Activated naive CD4-positive, alpha-beta T cell treated with anti-CD3 and anti-CD28 coated beads, Interleukin-2, amount 50 U/mL, for 16 hours (primary cell): ENCODE measurements around the gene TANC1.

ENCODE experiments used
- DNase-seq: peaks from one replicate; pipeline ENCODE4 v3.0.0-alpha.2; 2020

The TANC1 gene

DNA sequence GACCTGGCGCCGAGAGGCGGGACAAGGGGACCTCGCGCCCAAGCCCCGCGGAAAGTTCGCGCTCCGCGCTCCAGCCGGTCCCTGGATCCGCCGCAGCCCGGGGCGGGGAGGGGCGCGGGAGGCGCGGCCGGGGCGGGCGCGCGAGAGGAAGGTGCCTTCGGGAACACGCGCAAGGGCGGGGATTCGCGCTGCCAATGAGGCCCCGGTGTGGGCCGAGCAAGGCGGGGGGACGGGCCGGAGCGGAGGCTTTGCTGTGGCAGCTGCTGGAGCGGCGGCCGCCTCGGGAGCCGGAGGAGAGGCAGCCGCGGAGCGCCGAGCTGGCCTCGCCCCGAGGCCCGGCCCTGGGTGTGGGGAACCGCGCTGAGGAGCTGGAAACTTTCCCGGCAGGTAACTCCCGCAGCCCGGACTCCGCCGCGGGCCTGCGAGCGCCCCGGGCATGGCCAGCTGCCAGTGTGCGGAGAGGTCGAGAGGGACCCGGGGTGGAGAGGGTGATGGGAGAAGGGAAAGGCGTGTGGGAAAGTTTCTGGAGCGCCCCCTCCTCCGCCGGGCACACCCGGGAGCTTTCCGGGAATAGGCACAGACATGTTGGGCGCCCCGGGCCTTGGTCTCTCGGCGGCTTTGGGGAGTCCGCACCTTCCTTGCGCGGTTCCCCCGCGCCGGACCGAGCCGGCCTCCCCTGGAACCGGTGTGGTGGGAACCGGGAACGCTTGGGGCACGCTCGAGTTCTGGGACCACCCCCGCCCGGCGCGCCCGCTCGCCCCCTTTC lies at the start of gene TANC1:
TANC1 (plus strand) TSS at position 245 of the 766 bp plus-strand sequence. CDS start 97,271 bp downstream, outside the sequence.
- peak; percentile 42 for DNase-seq

DNA sequence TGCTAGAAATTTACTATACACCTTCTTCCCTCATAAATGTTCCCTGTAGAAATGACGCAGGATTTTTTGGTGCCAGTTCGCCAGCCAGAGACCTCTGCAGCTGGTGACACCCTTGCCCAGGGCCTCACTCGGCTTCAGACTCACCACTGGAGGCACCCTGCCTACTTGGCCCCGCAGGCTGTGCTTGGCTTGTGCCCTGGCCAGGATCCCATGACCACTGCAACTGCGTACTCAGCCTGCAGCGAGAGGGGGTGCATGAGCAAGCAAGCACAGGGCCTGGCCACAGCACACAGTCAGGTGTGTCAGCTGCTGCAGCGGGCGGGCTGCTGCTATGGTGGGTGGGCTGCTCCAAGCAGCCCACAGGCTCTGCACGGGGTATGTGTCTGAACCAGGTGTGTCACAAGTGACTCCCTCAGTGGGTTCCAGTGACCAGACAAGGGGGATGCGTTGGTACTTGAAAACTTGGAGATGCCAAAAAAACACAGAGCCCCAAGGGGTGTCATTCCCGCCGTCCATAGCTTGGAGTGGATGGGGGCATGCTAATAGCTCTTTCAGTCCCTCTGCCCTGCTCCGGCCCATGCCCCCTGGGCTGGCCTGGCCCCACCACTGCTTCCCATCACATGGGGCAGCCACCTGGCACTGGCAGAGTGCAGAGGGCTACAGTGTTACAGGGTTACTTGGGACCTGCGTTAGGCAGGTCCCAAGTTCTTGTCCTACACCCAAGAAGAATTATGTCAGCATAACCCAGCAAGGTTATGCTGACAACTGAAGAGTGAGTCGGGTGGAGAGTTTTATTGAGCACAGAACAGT lies 46.6 kb upstream of the TANC1 start:
- DNase-seq, result no peak

DNA sequence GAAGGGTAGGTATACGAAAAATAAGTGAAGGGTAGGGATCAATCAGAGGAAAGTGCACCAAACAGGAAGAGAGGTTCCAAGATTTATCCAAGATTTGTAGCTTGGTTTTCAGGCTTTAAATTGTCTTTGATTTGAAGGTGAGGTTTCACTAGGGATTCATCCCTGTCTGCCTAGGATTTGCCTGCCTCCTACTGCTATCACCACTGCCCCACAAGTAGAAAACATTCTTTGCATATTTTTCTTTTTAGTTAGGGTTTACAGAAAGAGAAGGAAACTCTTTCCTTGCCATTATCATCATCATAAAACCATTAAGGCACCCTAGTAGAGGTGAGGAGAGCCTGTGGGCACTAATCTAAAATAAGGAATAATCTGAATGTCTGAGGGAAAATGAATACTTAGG lies 45.8 kb upstream of the TANC1 start:
- DNase-seq, result no peak

DNA sequence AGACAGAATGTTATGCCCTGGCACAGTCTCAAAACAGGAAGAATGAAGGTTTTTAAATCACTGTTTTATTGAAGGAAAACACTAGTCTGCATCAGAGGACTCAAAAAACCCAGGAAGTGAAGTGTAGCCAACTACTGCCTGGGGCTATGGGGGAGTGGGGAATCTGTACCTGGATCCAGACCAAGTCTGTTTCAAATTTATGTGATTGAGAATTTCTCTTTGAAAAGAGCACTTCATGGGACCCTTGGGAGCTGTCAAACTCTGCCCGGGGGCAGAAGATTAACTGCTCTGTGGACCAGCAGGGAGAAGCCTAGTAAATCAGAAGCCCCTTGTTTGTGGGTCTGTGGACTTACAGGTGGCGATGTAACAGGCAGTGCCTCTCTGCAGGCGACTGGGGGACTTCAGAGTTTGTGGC lies 45.3 kb upstream of the TANC1 start:
- no peak for DNase-seq

DNA sequence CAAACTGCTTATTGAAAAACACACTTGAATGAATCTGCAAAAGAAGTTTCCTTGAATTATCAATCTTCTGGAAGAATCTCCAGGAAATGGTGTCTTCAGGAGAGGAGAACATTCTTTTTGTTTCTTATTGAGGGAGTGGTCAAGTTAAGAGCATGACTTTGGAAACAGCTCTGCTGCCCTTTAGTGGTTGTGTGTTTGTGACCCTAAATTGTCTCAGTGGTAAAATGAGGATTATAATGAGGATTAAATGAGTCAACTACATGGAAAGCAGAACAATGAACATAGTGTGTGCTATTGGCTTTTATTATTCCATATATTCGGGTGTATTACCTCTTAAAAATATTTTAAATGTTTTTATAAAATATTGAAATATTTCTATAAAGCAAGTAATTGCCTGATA lies 44.8 kb upstream of the TANC1 start:
- no peak for DNase-seq

DNA sequence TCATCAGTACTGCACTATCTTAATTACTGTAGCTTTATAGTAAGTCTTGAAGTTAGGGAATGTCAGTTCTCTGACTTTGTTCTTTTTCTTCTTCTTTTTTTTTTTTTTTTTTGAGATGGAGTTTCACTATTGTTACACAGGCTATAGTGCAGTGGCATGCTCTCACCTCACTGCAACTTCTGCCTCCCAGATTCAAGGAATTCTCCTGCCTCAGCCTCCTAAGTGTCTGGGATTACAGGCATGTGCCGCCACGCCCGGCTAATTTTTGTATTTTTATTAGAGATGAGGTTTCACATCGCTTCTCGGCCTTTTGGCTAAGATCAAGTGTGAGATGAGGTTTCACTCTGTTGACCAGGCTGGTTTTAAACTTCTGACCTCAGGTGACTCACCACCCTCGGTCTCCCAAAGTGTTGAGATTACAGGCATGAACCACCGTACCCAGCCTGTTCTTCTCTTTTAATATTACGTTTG lies 41.9 kb upstream of the TANC1 start:
- no peak for DNase-seq

DNA sequence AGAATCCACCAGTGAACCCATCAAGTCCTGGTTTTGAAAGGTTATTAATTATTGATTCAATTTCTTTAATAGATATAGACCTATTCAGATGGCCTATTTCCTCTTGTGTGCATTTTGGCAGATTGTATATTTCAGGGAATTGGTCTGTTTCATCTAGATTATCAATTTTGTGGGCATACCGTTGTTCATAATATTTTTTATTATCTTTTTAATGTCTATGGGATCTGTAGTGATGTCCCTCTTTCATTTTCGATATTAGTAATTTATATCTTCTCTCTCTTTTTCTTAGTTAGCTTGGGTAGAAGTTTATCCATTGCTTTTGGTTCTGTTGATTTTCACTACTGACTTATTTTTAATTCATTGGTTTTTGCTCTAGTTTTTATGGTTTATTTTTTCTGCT lies 39.9 kb upstream of the TANC1 start:
- DNase-seq, result no peak

DNA sequence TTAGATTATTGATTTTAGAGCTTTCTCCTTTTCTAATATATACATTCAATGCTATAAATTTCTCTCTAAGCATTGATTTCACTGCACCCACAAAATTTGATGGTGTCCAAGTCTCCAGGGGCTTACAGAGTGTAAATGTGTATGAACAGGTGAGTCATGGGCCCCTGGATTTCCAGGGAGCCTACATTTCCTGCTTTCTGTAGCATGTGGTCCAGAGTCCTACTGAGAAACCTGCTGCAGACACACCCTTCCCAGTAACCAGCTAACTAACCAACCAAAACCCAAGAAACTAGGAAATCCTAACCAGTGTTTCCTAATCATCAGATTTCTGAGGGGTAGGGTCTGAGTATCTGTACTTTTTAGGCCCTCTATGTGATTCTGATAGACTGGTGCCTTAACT lies 39.5 kb upstream of the TANC1 start:
- DNase-seq, result no peak

DNA sequence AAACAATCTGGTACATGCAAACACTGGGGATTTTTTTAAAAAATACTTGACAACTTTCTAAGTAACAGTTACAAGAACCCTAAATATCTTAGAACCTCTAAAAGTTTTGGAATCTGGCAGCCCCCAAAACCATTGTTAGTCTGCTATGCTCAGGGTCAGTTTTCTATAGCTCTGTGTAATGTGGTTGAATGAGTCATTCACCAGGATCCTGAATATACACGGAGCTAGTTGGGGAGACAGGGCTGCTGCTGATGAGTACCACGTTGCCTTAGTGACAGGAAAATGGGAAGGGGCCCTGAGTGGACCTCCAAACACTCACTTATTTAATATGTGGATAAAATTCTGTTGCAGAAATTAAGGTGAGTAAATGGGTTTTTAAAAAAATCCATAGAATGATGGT lies 36.9 kb upstream of the TANC1 start:
- no peak for DNase-seq

DNA sequence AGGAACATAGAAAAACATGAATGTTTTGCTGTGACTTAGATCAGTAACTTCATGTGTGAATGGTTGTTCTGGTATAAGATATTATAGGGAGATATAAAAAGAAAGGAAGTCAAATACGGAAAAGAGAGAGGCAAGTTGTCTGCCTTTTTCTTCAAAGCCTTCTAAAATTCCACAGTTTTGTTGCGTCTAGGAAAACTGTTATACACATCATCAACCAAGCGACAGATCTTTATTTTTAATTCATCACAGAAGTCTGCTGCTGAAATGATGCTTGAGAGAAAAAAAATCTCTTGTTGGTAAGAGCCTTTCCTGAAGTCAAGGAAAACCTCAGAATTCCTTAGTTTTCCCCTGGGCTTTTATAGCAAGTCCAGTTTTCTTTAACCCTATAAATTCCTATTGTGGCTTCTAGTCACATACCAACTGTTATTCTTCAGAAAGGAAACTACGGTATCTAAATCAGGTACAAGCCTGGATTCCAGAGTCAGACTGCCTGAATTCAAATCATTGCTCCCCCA lies 36.3 kb upstream of the TANC1 start:
- no peak for DNase-seq

DNA sequence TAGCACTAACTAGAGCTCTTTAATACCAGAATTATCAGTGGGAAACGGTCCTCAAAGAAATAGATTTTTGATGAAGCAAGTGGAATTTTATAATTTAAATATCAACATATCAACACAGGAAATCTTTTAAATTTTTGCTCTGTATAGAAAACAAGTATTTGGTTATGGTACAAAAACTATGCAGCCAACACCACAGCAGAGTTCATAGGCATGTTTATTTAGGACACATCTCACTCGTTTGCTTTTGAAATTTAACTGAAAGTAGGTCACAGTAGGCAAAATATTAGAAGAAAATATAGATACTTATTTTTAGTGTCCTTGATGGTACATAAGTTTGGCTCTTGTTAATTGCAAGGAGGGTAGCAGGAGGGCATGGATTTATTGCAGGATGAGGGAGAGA lies 34.3 kb upstream of the TANC1 start:
- DNase-seq, result no peak

DNA sequence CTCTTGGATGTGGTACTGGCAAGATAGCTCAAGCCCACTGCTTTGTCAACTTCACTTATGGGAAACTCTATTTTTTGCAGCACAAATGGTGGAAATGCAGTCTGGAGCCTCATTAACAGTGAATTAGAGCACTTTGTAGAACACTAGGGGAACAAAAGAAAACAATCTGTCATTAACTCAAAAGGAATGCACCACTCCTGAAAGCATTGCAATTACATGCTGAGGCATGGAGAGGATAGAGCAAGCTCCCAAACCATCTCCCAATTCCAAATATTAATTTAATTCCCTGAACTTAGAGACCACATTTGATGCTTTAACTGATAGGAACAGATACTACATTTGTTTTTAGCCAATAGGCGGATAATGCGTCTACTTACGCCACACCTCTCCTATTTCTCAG lies 32.8 kb upstream of the TANC1 start:
- no peak for DNase-seq

DNA sequence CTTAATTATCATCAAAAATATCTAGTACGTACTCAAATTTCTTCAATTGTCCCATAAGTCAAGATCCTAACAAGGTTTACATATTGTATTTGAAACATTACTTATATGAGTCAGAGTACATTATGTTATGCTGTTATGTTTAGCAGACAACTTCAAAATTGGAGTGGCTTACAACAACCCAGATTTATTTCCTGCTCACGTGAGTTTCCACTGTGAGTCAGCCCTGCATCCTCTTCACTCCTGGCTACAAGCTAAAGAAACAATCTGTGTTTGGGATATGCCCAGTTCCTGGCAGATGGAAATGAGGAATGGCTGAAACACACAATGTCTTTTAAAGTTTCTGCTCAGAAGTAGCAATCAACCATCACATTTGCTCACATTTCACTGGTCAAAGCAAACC lies 31.5 kb upstream of the TANC1 start:
- no peak for DNase-seq

DNA sequence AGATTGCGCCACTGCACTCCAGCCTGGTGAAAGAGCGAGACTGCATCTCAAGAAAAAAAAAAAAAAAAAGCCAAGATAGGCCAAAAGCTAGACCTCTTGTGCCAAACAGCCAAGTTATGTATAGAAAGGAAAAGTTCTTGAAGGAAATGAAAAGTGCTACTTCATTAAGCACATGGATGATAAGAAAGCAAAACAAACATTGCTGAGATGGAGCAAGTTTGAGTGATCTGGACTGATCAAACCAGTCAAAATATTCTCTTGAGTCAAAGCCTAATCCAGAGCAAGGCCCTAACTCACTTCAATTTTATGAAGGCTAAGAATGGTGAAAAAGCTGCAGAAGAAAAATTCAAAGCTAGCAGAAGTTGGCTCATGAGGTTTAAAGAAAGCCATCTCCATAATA lies 28.1 kb upstream of the TANC1 start:
- no peak for DNase-seq

DNA sequence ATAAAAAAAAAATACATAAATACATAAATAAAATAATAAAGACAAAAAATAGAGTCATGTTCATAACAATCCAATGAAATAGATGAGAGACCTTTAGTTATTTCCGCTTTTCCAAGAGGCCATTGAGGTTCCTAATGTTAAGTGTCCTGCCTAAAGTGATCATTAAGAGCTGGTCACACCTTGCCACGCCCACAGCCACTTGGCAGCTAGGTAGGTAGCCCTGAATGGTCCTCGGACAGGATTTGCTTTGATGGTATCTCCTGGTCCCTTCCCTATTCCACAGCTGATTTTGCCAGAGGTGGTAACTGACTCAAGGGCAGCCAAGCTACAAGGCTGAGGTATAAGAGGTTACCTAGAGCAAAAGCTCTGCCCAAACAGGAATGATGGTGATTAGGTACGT lies 24.5 kb upstream of the TANC1 start:
- DNase-seq, result no peak

DNA sequence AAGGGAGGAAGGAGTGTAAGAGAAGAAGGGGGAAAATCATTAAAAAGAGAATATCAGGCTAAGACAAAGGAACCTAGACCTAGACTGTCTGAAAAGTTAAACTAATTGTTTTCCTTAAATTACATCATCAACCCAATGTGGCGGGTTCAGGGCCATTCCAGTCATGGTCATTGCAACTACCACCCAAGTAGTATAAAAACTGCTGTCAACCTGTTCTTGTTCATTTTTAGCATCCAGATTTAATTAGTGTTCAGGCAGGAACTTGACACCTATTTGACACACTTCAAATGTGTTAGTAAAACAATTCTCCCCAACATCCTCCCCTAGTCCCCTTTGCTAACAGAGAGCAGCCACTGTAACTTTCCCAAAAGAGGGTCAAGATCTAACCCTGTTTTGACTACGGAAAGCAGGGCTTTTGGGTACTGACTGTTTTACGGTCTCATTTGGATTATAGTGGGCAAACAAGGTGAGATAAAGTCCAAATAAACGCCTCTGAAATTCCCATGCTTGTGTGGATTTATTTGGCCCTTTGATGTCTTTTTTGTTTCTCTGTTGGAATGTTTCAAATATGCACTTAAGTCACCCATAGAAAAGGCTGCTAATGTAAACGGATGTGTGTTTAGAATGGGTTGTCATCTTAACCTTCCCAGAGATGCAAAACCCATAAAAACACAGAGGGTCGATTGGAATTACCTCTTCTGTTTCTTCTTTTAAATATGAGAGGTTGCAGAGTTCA lies 19.3 kb upstream of the TANC1 start:
- no peak for DNase-seq

DNA sequence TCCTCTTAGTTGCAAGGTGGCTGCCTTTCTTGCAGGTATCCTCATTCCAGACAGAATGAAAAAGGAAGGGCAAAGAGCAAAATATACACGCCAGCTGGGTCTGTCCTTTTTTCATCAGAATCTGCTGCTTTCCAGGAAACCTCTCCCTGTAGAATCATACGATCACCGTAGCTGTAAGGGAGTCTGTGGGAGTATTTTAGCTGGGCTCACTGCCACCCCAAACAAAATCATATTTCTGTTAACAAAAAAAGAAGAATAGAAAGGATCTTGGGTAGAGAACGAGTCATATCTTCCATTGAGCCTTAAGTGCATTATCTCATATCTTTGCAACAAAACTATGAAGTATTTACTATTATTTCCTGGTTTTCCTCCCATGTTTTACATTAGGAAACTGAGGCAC lies 15.0 kb upstream of the TANC1 start:
- DNase-seq, result no peak

DNA sequence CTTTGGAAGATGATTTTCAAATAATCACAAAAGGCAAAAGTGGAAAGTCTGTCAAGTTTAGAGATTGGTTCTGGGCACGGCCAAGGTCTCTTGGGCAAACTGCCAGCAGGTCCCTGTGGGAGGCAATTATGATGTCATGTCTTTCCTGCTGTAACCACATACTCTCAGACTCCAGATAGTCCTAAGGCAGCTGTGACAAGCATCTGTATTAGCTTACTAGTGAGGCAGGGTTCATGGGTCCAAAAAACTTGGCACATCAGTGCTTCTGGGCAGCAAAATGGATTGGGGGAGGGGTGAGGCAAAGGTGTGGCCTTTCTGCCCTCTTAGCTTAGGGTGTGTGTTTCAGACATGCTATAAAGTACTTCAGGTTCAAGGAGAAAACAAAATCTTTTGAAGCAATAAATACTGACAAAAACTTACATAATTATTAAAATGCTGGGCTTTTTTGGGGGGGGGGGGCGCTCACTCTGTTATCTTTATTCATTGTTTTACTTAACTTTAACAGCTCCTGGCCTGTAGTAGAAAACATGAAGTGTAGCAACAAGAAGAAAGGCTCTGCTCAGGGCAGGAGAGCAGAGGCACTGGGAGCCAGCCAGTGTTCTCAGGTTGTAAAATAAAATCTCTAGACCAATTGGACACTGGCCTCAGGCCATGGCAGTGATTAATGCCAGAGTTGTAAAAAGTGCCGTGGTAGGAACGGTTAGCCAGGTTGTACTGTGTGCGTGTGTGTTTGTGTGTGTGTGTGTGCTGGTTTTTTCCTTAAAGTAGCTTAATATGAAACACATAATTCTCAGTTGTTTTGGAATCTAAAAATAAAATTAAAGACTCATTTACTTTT lies 14.3 kb upstream of the TANC1 start:
- DNase-seq, result no peak

DNA sequence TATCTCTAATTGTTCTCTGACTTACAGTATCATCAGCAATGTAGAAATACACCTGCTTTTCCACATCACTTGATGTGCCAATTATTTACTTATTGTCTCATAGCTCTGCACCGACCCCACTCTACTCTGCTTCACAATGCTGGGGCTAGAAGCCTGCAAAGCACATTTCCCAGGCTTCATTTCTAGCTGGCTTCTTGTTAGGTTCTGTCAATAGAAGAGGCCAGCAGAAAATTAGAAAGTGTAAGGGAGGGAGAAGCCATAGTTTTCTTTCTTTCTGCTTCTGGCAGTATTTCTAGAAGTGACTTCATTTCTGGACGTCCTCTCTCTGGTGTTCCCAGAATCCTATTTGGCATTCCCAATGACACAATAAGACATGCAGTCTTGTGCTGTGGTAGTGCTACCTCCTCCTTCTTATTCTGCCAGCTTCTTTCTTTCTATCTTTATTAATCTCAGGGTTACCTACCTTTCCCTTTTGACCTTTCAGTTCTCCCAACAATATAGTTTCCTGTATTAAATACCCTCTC lies 12.5 kb upstream of the TANC1 start:
- no peak for DNase-seq

DNA sequence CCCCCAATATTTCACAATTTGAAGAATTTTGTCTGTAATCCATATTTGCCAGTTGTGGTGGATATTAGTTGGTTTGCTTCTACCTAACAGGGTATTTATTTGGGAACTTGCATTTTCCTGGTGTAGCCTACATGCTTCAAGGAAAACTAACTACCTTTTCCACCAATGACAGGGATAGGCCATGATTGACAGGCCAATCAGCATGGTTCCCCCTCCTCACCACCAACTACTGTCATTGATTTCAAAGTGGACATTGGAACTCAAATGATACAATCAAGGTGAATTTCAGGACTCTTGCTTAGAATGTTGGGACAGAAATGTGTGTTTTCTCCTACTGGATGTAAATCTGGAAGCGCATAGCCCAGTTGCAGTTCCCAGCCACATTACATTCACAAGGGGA lies 10.1 kb upstream of the TANC1 start:
- DNase-seq, result no peak

DNA sequence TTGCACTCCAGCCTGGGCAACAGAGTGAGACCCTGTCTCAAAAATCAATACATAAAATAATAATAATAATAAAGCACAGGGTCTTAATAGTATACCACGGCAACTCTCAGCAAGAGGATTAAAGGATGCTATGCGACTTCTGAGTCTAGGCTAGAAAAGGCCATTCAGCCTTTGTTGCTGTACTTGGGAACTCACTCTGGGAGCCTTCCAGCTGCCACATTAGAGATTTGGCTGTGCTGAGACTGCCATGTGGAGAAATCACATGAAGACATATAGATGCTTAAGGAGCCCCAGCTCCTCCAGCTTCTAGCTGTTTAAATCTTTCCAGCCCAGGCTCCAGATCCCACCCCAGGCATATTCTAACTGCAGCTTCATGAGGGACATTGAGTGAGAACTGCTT lies 8.2 kb upstream of the TANC1 start:
- no peak for DNase-seq

DNA sequence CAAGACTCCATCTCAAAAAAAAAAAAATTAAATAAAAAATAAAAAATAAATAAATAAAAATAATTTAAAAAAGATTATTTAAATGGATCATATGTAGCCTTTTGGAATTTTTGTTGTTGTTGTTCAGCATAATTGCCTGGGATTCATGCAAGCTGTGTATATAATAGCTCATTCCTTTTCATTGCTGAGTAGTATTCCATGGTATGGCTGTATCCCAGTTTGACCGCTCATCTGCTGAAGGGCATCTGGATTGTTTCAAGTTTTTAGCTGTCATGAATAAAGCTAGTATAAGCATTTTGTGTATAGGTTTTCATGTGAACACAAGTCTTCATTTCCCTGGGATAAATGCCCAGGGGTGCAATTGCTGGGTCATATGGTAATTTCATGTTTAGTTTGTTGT lies 6.4 kb upstream of the TANC1 start:
- no peak for DNase-seq
